ENCODE measurements around the gene LOXL3.

GRCh38 chr2:74537140-74537539, 16.6 kb downstream of the LOXL3 start:
- TF ChIP-seq CTCF (IDR thresholded peaks at IDR 0.05; ENCODE audit: low read length) (no peak), EZH2 (optimal IDR thresholded peaks at IDR 0.05; ENCODE audit: low read depth, low read length) (no peak), EZH2phosphoT487 (IDR thresholded peaks at IDR 0.05; ENCODE audit: low read length) (no peak)
